ENCODE results near the gene IFNGR1.
A peak's percentile ranks its signal among the peaks of the same experiment; 100 is the strongest.

Gene IFNGR1

GRCh38 chr6:137173501-137173900 lies 45.7 kb downstream of the IFNGR1 start, which contains the start of gene IL22RA2:
Gene IL22RA2, minus strand, starts transcription at chr6:137173644. Its CDS starts 11,895 bp downstream, at chr6:137161749.
- no peak for DNase-seq

GRCh38 chr6:137172734-137173431 lies 46.3 kb downstream of the IFNGR1 start:
- no peak for DNase-seq

GRCh38 chr6:137171824-137172733 lies 47.1 kb downstream of the IFNGR1 start:
- no peak for DNase-seq

GRCh38 chr6:137171053-137171374 lies 48.2 kb downstream of the IFNGR1 start:
- DNase-seq, result no peak

- DNase-seq, result no peak
These were observed 48.7 kb downstream of the IFNGR1 start for GRCh38 chr6:137170266-137171052.

- DNase-seq, result no peak
These were observed 51.3 kb downstream of the IFNGR1 start for GRCh38 chr6:137167702-137168377.

- no peak for DNase-seq
These were observed 52.7 kb downstream of the IFNGR1 start for GRCh38 chr6:137166247-137167098.

GRCh38 chr6:137165375-137166246 lies 53.6 kb downstream of the IFNGR1 start:
- peak; percentile 43 for DNase-seq

GRCh38 chr6:137163732-137164318 lies 55.4 kb downstream of the IFNGR1 start:
- DNase-seq, result no peak

- DNase-seq, result no peak
These were observed 56.4 kb downstream of the IFNGR1 start for GRCh38 chr6:137162692-137163306.

- DNase-seq, result no peak
These were observed 57.2 kb downstream of the IFNGR1 start for GRCh38 chr6:137161949-137162348.

GRCh38 chr6:137160763-137161162 lies 58.4 kb downstream of the IFNGR1 start:
- DNase-seq, result no peak

- DNase-seq, result no peak
These were observed 59.3 kb downstream of the IFNGR1 start for GRCh38 chr6:137159912-137160311.

- DNase-seq, result no peak
These were observed 61.6 kb downstream of the IFNGR1 start for GRCh38 chr6:137157601-137158000.

- DNase-seq, result no peak
These were observed 62.5 kb downstream of the IFNGR1 start for GRCh38 chr6:137156650-137157049.

GRCh38 chr6:137155830-137156229 lies 63.4 kb downstream of the IFNGR1 start:
- peak; percentile 68 for DNase-seq

- no peak for DNase-seq
These were observed 69.1 kb downstream of the IFNGR1 start for GRCh38 chr6:137150072-137150471.

GRCh38 chr6:137149035-137149393 lies 70.2 kb downstream of the IFNGR1 start:
- DNase-seq, result no peak

- no peak for DNase-seq
These were observed 70.7 kb downstream of the IFNGR1 start for GRCh38 chr6:137148306-137149034.
